Central memory CD4-positive, alpha-beta T cell (primary cell): ENCODE results near the gene NOP9.

ENCODE experiments used
- DNase-seq: peaks from one replicate; pipeline ENCODE4 v3.0.0; 2022
- total RNA-seq, 3 experiments: gene quantifications; one replicate each; lab custom pipeline; 2026; lab: John Stamatoyannopoulos, UW

Gene NOP9, protein sequence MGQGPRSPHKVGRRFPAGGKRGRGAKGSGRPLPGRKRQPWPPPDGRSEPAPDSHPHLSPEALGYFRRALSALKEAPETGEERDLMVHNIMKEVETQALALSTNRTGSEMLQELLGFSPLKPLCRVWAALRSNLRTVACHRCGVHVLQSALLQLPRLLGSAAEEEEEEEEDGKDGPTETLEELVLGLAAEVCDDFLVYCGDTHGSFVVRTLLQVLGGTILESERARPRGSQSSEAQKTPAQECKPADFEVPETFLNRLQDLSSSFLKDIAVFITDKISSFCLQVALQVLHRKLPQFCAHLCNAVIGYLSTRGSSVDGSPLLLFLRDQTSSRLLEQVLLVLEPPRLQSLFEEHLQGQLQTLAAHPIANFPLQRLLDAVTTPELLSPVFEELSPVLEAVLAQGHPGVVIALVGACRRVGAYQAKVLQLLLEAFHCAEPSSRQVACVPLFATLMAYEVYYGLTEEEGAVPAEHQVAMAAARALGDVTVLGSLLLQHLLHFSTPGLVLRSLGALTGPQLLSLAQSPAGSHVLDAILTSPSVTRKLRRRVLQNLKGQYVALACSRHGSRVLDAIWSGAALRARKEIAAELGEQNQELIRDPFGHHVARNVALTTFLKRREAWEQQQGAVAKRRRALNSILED
- total RNA-seq: 67.0 to 171 (median 68.9) reads per million in 3 experiments

DNA sequence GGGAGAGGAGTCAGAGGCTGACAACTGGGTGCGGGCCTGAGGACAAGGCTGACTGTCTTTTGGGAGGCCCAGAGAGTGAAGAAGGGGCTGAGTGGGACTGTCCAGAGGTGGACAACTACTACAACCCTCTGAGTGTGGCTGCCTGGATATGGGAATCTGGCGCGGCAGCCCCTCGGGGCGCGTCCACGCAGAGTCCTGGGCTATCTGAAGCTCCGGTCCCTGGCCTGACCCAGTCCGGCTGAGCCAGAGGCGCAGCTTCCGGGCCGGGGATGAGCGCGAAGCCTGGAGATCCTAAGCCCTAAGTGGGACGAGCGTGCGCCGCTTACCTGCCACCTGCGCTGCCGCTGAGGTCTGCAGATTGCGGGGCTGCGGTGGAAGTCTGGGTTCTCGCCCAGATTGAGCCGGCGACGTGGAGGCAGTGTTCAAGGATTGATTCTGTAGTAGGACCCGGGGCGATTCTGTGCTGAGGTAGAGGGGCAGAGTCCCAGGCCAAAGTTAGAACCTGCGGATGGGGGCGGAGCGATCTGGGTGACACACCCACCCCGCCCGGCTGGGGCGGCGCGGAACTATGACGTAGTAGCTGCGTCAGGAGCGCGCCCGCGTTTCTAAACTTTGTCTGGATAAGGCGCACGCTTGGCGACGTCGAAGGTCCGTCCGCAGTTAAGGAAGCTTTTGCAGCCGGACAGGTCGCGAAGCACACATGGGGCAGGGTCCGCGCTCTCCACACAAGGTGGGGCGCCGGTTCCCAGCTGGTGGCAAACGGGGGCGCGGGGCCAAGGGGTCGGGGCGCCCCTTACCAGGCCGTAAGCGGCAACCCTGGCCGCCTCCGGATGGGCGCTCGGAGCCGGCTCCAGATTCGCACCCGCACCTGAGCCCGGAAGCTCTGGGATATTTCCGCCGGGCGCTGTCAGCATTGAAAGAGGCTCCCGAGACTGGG lies at the start of gene NOP9, which contains the start of gene DHRS1:
Gene NOP9 (plus strand): TSS at position 596 of the 937 bp plus-strand sequence. CDS start 105 bp downstream, at position 701.
Gene DHRS1 (minus strand): TSS at position 526 of the 937 bp plus-strand sequence. CDS start 674 bp downstream, outside the sequence.
- DNase-seq: peak; percentile 89

GRCh38 chr14:24250354-24250753 lies 49.3 kb upstream of the NOP9 start:
- no peak for DNase-seq

- DNase-seq: no peak
These were observed 47.8 kb upstream of the NOP9 start for GRCh38 chr14:24251880-24252288.

- no peak for DNase-seq
These were observed 47.1 kb upstream of the NOP9 start for GRCh38 chr14:24252289-24253124.

- DNase-seq: no peak
These were observed 45.7 kb upstream of the NOP9 start for GRCh38 chr14:24253936-24254335.

DNA sequence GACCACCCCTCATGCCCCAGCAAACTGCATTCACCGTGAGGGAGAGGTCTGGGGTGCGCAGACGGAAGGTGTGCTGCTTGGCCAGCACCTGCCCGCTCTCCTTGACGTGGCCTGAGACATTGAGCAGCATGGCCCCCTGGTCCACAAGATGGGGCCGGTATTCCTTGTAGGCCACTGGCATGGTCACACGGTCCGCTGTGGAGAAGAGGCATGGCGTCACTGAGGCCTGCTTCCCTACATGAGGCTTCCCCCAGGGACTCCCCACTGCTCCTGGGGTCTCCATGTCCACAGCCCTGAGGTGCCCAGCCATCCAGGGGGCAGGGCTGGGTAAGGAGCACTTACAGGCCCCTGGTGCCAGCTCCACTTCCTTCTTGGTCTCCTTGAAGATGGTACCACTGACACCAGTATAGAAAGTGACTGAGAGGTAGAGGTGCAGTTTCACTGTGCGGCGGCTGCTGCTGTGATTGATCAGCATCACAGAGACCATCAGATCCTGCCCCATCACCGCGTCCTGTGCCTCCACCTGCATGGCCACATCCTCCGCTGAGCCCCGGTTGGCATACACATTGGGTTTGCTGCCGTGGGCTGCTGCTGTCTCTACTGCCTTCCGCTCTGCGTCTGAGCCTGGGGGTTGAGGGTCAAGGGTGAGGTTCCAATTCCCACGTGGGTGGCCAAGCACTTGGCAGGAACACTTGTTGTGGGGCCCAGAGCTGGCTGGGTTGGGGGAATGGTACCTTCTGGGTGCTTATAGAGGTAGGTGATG lies 44.8 kb upstream of the NOP9 start:
- DNase-seq: no peak

DNA sequence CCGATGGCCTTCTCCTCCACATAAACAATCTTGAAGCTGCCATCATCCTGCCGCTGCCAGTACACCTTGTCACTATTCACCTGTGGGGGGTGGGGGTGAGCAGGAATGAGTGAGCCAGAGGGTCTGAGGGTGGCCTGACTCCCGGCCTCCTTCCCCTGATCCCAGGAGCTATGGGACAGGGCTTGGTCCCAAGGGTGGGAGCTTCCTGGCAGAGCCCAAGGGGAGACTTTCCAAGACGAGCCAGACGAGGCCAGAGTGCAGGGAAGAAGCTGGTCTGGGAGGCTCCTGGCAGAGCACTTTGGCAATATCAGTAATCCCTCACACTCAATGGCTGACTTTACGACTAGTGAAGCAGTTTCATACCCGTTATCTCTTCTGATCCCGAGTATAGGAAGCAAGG lies 44.2 kb upstream of the NOP9 start:
- DNase-seq: no peak

DNA sequence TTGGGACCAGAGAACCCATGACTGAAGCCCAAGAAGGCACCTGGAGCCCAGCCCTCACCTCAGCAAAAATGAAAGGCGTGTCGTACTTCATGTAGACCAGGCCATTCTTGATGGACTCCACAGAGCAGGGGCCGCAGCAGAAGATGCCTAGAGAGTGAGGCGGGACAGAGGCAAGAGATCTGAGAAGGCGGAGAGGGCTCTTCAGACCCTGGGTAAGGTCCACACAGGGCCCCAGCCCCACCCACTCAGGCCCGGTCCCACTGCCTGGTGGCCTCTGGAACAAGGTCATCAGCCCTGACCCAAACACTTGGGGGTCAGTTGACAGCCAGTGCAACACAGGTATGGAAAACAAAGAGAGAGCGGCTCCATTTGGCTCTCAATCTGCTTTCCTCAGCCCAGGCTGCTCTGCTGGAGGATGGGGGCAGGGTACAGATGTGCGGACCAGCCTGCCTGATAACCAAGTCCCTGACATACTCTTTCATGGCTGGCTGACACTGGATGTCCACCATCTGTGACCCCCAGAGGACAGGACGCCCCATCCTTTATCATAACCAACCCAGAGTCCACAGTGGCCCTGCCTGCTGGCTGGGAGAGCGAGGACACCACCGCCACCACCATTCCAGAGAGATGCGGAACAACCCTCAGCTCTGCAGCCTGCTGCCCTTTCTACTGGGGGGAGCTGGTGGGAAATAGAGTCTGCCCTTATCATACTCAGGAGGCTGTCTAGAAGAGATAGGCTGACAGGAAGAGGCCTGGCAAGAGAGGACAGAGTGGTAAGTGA lies 43.5 kb upstream of the NOP9 start:
- DNase-seq: no peak

DNA sequence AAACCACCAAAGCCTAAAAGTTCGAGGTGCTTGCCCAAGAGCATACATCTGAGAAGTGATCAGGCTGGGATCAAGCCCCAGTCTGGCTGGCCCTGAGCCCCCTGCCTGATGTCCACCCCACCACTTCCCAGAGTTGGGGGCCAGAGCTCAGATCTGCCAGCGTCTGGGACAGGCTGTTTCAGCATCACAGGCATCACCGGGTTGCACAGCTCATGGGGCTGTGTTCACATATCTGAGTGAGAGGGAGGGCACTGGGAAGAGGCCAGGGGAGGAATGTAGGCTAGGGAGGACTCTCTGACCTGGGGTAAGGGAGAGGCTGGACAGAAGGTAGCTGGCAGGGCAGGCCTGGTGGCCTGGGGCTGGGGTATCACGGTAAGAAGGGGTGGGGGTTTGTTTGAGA lies 42.7 kb upstream of the NOP9 start:
- DNase-seq: no peak

- no peak for DNase-seq
These were observed 41.5 kb upstream of the NOP9 start for GRCh38 chr14:24258119-24258518.

- no peak for DNase-seq
These were observed 40.9 kb upstream of the NOP9 start for GRCh38 chr14:24258548-24259265.

GRCh38 chr14:24259282-24260025 lies 40.2 kb upstream of the NOP9 start:
- DNase-seq: no peak

GRCh38 chr14:24260026-24260779 lies 39.4 kb upstream of the NOP9 start:
- DNase-seq: no peak

GRCh38 chr14:24260780-24261157 lies 38.9 kb upstream of the NOP9 start:
- DNase-seq: no peak

DNA sequence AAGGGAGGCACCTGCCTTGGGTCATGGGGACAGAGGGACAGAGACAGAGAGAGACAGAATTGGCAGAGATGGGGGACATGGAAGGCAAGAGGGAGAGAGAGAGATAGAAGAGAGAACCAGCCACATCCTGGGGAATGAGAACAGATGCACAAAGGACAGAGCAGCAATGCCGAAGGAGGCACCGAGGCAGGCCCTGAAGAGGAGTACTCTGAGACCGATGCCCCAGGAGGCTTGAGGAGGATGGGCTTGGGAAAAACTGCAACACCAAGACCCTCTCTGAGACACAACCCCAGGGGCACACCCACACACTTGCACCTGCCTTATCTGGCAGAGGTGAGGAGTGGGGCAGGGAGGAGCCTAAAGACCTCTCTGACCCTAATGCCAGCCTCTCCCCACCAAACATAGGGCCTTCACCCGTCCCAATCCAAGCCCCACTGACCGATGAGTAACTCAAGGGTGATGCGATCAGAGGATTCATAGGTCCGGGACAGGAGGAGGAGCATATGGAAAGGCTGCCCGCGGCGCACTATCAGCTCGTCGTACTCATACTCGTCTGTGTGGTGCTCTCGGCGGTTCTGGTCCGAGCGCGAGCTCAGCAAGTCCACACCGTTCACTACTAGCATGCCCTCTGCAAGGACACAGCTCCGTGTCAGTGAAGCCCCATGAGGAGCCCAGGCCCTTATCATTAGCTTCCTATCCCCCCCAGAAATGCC lies 38.2 kb upstream of the NOP9 start:
- DNase-seq: no peak

- DNase-seq: no peak
These were observed 37.7 kb upstream of the NOP9 start for GRCh38 chr14:24261969-24262327.
